Hematopoietic multipotent progenitor cell treated with erythropoietin and hydrocortisone succinate and interleukin-3 and kit ligand, for 15 days (in vitro differentiated cells): ENCODE data around the gene MREG.
"Not testable (repeated sequence)": the region's sequence is repeated elsewhere in the genome, so short reads cannot be mapped to it uniquely, and the experiment has no call there.

Experiments
- DNase-seq: peaks from one replicate; pipeline ENCODE4 v3.0.0-alpha.2; 2015; ENCODE audit warnings: low spot score

MREG gene

DNA sequence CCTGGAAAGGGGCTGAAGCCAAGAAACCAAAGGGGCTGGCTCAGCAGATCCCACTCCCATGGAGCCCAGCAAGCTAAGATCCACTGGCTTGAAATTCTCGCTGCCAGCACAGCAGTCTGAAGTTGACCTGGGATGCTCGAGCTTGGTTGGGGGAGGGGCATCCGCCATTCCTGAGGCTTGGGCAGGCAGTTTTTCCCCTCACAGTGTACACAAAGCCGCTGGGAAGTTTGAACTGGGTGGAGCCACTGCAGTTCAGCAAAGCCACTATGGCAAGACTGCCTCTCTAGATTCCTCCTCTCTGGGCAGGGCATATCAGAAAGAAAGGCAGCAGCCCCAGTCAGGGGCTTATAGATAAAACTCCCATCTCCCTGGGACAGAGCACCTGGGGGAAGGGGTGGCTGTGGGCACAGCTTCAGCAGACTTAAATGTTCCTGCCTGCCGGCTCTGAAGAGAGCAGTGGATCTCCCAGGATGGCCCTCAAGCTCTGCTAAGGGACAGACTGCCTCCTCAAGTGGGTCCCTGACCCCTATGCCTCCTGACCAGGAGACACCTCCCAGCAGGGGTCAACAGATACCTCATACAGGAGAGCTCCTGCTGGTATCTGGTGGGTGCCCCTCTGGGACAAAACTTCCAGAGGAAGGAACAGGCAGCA lies 24.7 kb downstream of the MREG start:
- DNase-seq: not testable (repeated sequence)

DNA sequence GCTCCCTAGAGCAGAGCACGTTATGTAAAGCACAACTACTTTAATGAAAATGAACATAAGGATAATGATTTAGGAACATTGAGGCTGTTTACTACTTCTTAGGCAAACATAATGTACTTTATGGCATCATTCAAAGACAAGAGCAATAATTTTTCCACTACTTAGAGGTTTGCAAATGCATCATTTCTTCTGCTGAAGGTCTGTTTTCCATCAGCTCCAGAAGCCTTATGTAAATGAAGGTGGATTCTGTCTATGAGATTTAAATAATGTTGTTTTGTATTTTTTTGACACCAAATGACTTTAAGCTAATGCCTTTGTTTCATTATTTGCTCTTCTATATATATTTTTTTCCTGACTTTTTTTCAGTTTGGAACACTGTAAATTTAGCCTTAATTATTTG lies 28.1 kb downstream of the MREG start:
- no peak for DNase-seq

DNA sequence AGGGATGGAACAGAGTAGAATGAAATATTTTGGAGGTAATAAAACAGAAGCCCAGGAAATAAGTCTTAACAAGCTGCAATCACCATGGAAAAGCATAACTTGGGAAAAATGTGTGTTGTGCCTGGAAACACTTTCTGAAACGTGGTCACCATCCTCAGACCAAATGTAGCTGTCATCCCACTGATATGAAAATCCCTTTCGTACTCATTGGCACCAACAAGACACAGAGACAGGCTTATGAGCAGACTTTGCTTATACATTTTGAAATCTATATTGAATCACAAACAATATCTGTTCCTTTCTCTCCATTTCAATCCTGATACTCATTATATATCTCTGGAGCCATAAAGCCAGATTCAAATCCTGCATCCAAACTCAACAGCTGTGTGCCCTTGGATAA lies 28.7 kb downstream of the MREG start:
- no peak for DNase-seq

DNA sequence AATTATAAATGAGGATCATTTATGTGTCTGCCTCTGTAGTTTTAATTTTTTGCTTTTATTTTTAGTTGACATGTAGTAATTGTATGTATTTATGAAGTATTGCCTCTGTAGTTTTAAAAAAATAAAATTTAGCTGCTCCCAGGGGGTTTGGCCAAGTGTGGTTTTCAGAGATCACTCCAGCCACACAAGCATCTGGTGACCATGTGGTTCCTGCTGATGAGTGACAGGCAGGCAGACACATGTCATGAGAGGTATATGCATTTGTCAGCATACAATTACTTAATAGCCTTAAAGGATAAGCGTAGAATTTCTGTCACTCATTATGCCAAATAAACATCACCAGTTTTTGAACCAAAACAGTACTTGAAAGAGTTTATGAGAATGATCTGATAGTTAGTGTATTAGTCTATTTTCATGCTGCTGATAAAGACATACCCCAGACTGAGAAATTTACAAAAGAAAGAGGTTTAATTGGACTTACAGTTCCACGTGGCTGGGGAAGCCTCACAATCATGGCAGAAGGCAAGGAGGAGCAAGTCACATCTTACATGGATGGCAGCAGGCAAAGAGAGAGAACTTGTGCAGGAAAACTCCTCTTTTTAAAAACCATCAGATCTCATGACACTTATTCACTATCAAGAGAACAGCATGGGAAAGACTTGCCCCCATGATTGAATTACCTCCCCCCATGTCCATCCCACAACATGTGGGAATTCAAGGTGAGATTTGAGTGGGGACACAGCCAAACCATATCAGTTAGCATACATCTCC lies 29.6 kb downstream of the MREG start:
- no peak for DNase-seq

DNA sequence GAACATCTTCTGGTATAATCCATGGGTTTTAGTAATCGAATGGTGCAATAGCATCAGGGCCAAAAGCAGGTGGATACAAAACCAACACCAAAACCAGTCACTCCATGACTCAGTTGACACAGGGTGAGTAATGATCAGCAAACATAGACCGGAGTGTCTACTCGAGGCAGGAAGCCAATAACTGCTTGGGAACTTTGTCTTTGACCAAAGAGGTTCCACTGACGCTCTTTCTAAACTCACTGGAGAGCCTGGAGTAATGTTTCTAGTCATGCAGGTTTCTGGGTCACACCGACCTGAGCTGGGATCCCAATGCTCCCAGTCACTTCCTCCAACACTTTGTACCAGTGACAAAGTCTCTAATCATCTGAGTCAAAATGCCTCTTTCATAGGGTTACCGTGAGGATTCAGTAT lies 30.9 kb downstream of the MREG start:
- no peak for DNase-seq

DNA sequence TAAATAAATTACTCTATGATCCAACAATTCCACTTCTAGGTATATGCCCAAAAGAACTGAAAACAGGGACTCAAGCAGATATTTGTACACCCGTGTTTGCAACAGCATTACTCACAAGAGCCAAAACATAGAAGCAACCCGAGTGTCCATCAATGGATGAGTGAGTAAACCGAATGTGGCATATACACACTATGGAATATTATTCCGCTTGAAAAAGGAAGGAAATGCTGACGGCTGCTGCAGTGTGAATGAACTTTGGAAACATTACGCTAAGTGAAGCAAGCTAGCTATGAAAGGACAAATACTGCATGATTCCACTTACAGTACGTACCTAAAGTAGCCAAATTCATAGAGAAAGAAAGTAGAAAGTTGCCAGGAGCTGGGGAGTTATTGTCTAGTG lies 32.2 kb downstream of the MREG start:
- no peak for DNase-seq

DNA sequence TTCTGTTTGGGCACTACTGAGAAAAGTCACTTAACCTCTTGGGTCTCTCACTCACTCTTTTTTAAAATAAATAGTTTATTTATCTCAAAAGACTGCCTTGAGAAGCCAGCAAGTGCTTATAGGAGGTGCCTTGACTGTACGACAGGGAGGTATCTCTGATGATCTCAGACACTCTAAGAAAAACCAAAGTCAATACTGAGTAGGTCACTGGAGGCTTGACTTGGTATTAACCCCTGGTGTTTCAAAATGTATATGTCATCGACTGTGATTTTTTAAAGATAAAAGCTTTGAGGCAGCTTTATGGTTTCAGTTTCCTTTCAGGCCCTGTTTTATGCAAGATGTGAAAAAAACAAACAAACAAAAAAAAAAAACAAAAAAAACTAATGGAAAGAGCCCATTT lies 33.7 kb downstream of the MREG start:
- DNase-seq: no peak

DNA sequence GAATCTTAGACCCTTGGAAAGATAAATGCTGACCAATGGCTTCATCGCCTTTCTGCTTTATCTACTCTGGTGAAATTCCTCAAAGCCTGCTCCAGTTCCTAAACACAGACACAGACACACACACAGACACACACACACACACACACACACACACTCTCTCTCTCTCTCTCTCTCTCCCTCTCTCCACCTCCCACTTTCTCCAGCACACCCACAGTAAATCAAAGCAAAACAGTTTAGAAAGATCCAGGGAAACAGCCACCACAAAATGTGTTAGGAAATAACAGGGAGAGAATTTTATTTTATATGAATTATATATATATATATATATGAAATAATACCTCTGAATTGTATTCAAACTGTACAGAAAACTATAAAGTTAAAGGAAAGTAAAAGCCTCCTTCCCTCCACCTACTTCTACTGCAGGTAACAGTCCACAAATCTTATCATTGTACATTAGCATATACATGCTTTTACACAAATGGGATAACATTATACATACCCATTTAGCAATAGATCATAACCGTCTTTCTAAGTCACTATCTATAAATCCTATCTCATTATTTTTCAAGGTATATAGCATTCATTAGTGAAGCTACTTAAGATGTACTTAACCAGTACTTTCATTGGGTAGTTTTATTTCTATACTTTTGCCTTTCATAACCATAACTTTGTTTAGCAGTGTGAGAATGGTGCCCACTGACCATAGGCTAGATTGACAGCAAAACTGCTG lies 38.5 kb downstream of the MREG start:
- DNase-seq: no peak

DNA sequence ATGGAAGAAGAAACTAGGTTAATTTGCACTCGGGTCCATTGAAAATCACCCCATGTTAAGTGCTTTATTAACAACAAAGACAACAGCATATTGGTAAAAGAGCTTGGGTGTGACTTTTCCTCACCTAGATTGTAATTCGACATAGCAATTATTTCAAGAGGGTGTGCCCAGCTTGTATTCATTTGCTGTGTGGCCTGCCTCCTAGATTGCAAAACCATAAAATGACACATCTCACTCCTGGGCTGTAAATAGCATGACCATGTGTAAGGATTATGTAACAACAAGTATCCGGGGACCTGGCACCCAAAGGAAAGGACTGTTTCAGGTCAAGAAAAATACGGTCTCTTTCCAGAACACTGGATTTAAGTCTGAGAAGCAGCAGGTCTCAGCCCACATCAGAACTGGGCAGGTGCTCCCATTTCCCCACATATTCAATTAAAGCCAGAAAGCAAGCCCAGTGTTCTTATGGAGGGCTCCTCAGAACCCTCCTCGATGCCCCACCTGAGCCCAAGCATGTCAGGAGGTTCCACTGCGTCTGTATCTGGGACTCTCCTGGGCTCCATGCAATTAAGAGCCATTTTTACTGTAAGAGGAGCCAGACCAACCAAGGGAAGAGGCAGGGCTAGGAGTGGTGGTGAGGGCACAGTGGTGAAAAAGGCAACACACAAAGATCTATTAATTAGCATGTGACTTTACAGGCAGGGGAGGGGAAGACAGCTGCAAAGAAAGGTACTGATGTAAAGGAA lies 39.2 kb downstream of the MREG start:
- no peak for DNase-seq

DNA sequence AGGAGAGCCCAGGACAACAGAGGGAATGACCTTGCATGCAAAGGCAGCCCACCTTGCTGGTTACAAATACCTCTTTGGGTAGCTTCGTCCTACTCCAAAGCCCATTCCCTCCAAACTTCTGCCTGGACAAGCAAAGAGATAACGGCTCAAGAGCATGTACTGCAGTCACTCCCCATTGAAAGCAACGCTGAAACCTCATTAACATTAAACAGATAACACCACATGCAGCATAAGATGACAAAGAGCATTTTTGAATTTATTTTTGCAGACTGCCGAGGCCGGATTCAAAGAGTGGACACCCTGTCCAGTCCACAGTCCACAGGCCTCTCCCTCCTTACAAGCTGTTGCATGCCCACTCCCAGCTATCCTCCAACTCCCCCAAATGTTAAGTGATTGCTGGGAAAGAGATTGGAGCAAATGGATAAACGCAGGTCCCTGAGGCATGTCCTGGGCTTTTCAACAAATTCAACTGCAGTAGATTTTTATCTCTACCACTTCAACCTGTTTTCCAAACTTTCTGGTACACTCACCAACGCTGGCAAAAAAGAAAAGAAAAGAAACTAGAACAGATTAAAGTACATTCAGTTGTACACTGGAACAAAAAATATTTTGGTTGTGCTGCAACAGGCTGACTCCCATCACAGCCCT lies 40.1 kb downstream of the MREG start:
- DNase-seq: no peak

DNA sequence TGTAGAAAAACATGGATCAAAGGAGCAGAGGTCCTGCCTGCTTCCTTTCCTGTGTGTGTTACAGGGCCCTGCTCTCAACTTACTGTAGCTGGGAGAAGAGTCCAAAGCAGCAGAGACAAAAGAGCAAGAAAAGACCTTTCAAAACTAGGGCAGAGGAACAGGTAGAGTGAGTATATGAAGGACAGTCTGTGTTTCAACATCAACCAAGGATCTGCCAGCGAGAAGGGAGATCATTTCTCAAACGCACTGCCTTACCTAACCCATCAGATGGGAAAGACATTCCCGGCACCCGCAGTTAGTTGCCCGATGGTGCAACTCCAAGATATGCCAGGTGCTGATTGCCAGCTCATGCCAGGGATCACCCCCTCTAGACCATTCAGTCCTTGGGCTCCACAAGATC lies 41.7 kb downstream of the MREG start:
- no peak for DNase-seq

DNA sequence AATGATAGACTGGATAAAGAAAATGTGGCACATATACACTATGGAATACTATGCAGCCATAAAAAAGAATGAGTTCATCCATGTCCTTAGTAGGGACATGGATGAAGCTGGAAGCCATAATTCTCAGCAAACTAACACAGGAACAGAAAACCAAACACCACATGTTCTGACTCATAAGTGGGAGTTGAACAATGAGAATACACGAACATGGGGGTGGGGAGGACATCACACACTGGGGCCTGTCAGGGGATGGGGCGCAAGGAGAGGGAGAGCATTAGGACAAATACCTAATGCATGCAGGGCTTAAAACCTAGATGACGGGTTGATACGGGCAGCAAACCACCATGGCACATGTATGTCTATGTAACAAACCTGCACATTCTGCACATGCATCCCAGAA lies 42.5 kb downstream of the MREG start:
- not testable (repeated sequence) for DNase-seq

DNA sequence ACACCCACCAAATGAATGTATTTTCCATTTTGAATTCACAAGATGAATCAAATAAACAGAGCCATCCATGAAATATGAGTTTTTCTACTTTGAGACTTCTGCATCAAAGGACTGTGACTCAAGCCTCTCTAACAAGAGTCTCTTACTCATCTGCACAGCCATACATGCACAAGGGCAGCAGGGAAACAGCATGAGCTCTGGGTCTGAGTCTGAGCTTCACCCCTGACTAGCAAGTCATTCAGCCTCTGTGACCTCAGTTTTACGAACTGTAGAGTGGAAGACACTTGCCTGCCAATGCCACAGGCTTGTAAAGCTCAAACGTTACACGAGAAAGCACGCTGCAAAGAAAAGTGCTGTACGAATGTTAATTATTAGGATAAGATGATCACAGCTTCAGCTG lies 42.9 kb downstream of the MREG start:
- no peak for DNase-seq

DNA sequence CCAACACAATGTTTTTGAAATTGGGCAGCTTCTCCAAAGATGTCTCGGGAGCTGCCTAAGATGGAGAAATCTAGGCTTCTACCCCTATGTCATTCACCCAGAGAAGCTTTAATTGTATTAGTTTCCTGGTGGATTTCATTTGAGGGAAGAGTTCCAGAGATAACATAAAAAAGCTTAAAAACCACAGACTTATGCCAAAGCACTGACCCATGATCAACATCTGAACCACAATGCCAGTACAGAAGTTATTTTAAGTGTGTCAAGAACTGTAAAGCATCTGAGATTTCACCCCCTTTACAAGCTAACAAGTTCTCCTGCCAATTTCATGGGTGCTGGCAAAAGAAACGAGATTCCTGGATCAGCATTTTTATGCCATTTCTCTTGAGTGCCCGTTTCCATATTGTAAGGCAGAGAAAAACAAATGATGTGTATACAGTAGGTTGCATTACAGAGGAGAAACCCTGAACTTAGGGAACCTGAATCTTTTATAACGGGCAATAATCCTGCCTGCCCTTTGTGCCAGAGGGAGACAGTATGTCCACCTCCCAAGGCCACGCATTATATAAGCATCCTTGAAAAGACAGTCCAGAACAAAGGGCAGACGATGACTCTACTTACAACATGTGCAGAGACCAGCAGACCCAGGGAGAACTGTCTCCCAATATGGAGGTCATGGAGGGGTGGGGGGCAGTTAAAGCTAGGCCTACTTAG lies 44.1 kb downstream of the MREG start:
- DNase-seq: no peak

DNA sequence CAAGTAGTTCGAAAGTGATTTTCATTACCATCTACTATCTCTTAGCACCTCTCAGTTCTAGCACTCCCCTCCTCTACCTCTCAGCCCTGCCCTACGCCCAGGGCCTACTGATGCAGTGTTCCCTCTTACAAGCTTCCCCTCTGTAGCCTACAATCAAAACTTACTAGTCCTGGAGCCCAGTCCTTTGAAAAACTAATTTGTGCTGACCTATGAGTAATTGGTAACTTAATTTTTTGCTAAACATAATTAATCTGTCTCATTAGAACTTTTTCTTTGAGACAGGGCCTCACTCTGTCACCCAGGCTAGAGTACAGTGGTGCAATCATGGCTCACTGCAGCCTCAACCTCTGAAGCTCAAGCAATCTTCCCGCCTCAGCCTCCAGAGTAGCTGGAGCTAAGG lies 44.9 kb downstream of the MREG start:
- DNase-seq: no peak

DNA sequence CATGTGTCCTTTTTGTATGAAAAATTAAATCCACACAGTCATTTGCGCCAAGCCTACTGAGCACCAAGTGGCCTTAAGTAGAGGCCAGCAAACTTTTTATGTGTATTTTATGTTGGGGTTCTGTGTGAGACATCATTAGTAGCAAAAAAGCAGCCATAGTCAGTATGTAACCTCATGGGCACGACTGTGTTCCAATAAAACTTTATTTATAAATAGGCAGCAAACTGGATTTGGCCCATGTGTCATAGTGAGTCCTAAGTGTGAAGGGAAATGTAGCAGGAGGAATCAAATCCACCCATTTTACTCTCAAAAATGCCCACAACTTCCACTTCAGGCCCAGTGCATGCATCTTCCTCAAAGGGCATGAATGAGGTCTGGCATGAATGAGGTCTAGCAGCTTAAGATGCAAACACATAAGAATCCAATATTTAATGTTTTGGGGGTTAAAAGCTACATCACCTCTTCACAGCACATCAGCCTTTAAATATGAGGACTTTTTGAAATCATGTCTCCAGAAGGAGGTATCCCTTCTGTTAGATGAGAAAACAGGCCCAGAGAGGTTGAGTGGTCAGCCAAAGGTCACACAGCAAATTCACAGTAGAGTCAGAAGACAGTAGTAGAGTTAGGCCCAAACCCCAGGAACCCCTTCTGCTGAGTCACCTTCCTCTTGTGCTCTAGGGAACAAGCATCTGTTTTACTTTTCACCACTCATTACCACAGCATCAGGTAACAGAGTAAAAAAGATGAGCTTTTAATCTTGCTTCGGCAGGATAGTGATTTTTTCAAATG lies 45.6 kb downstream of the MREG start:
- DNase-seq: no peak

DNA sequence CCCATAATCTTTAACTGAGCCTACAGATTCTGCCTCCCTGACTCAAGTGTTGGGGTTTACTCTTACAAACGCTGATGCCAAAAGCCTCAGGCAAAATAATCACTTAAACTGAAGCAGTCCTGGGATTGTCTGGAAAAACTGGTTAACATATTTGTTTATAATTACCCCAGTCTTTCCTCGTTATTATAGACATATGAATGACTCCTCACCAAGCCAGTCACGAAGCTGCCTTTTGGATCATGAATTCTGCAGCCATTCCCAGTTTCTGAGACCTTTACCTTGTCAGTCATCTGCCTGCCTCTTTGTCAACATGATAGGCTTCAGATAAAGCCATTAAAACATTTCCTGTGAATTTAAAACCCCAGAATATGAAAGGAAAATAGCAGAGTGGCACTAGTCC lies 46.4 kb downstream of the MREG start:
- DNase-seq: no peak

DNA sequence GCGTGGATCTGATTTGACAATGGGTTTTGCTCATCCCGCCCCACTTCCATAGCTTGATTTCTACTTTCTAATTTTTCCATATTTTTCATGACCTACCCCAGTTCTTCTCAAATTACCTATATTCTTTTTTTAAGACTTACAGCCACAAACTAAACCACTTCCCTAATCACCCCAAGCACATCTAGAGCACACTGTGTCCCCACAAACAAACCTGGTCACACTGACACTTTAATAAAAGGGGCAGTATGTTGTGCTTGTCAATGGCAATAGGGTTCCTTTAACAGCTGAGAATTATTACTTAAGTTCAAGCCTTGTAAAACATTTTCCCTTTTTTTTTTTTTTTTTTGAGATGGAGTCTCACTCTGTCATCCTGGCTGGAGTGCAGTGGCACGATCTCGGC lies 47.1 kb downstream of the MREG start:
- DNase-seq: no peak

DNA sequence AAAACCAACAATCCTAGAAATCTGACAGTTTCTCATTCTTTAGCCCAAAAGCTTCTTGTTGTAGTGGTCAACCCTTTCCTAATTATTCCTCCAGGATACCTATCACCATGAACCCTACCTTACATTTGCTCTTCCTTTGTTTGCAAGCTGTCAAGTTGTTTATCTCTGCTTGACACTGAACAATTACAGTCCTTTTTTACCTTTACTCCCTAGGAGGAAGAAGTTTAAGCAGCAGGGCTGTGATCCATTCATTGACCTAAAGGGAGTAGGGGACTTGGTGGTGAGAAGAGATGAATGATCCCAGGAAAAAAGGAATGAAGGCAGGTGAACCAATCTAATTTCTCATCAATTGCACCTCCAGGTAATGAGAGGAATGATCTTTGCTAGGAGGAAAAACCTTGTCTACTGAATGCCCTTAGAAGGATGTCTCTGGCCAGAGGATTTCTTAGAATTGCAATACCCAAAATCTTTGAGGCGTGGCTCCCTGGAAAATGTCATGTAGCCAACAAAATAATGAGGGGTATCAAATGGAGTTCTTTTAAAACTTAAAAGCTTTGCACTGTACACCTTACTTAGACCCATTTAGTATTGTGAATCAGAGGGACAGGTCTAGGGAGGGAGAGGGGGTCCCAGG lies 47.7 kb downstream of the MREG start:
- peak; percentile 29 for DNase-seq

DNA sequence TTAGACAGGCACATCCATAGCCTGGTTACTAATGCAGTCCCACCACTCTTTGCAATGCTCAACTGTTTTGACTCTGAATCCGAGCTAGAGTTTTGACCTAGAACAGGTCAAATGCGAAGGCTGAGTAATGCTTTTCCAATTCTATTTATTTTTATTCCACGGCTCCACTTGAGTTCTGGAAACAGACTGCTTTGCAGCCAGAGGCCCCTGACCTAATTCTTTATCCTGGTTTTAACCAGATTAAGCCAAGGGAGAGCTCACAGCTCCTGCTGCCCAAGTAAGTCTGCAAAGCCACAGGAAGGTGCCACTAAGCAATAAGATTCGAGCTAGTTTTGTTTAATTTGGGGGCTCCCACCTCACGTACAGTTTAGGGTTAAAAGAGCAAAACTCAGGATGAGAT lies 51.4 kb downstream of the MREG start:
- DNase-seq: no peak
